Measurements from ENCODE around the gene KCNMB4. TPM values are rescaled to one million over a fixed set of nuclear protein-coding genes. Genes with fewer than 3 reads are reported as not detected.

The KCNMB4 gene
- total RNA-seq, 2 experiments from 2014 or later = 0.38 to 0.40 TPM

GRCh38 chr12:70426620-70427019 lies 60.5 kb downstream of the KCNMB4 start:
- POLR2A ChIA-PET = no interaction called here
- CTCF ChIA-PET = no interaction called here

GRCh38 chr12:70427611-70428010 lies 61.5 kb downstream of the KCNMB4 start:
- ChIA-PET POLR2A (no interaction called here), CTCF (no interaction called here)

- CTCF ChIA-PET = no interaction called here
- POLR2A ChIA-PET = no interaction called here
Measured at GRCh38 chr12:70430400-70430799, 64.3 kb downstream of the KCNMB4 start.

- CTCF ChIA-PET = no interaction called here
- POLR2A ChIA-PET = no interaction called here
Measured at GRCh38 chr12:70436836-70437235, 70.7 kb downstream of the KCNMB4 start.

- ChIA-PET CTCF (no interaction called here), POLR2A (no interaction called here)
Measured at GRCh38 chr12:70443062-70443673, 77.1 kb downstream of the KCNMB4 start.

GRCh38 chr12:70444903-70445302 lies 78.8 kb downstream of the KCNMB4 start:
- CTCF ChIA-PET = interaction anchor here (1.0 kb wide), 1 partner anchor 16 kb away, joined by 3 read pairs; no protein-coding TSS in a partner anchor
- POLR2A ChIA-PET = no interaction called here

GRCh38 chr12:70448371-70448770 lies 82.3 kb downstream of the KCNMB4 start:
- ChIA-PET POLR2A (no interaction called here), CTCF (no interaction called here)

- ChIA-PET POLR2A (no interaction called here), CTCF (no interaction called here)
Measured at GRCh38 chr12:70449074-70449752, 83.1 kb downstream of the KCNMB4 start.

- ChIA-PET POLR2A (no interaction called here), CTCF (no interaction called here)
Measured at GRCh38 chr12:70449753-70450341, 83.8 kb downstream of the KCNMB4 start.

GRCh38 chr12:70451528-70451927 lies 85.4 kb downstream of the KCNMB4 start:
- CTCF ChIA-PET = interaction anchor here (0.5 kb wide), 1 partner anchor 225 kb away, joined by 3 read pairs; no protein-coding TSS in a partner anchor
- POLR2A ChIA-PET = no interaction called here

- POLR2A ChIA-PET = no interaction called here
- CTCF ChIA-PET = no interaction called here
Measured at GRCh38 chr12:70456953-70457352, 90.9 kb downstream of the KCNMB4 start.

- POLR2A ChIA-PET = no interaction called here
- CTCF ChIA-PET = no interaction called here
Measured at GRCh38 chr12:70459786-70460185, 93.7 kb downstream of the KCNMB4 start.

- ChIA-PET CTCF (no interaction called here), POLR2A (no interaction called here)
Measured at GRCh38 chr12:70463997-70464396, 97.9 kb downstream of the KCNMB4 start.

GRCh38 chr12:70466753-70467152 lies 100.7 kb downstream of the KCNMB4 start:
- CTCF ChIA-PET = interaction anchor here (0.6 kb wide), 1 partner anchor 510 kb away, joined by 5 read pairs; no protein-coding TSS in a partner anchor
- POLR2A ChIA-PET = no interaction called here

GRCh38 chr12:70467476-70467875 lies 101.4 kb downstream of the KCNMB4 start:
- POLR2A ChIA-PET = no interaction called here
- CTCF ChIA-PET = no interaction called here

GRCh38 chr12:70467918-70468733 lies 102.0 kb downstream of the KCNMB4 start:
- POLR2A ChIA-PET = no interaction called here
- CTCF ChIA-PET = no interaction called here

GRCh38 chr12:70468741-70469140 lies 102.7 kb downstream of the KCNMB4 start:
- POLR2A ChIA-PET = no interaction called here
- CTCF ChIA-PET = no interaction called here

- POLR2A ChIA-PET = no interaction called here
Measured at GRCh38 chr12:70469221-70469820, 103.2 kb downstream of the KCNMB4 start.

GRCh38 chr12:70482764-70483163 lies 116.7 kb downstream of the KCNMB4 start:
- ChIA-PET POLR2A (no interaction called here), CTCF (no interaction called here)

More at GRCh38 chr12:70469221-70469820, 103.2 kb downstream of the KCNMB4 start:
- CTCF ChIA-PET = no interaction called here

All from activated CD8-positive, alpha-beta memory T cell treated with anti-CD3 and anti-CD28 coated beads for 36 hours (primary cell).